H1 (cell line): ENCODE data around the gene PGPEP1. TPM values are rescaled to one million over a fixed set of nuclear protein-coding genes. Genes with fewer than 3 reads are reported as not detected.

Experiments
- EP300 ChIP-seq, 2 experiments: IDR thresholded peaks; 1 replicate in 1 of 2; 2 replicates in 1 of 2; pipeline ENCODE4 v1.6.1; 2011 to 2012; ENCODE audit warnings: low read depth in 2 of 2, low read length in 2 of 2, mild to moderate bottlenecking in 2 of 2, borderline replicate concordance in 1 of 2, inconsistent platforms in 1 of 2, moderate library complexity in 1 of 2
- FOSL1 ChIP-seq: IDR thresholded peaks from 2 replicates; pipeline ENCODE4 v1.6.1; 2011; ENCODE audit warnings: mild to moderate bottlenecking, low read depth, low read length, moderate library complexity; ENCODE audit not compliant: insufficient read depth
- HDAC2 ChIP-seq, 2 experiments: fragments of 300-600 bp in 1 of 2; sonication (generic) in 1 of 2; IDR thresholded peaks; 2 replicates each; pipeline ENCODE4 v1.6.1; 2011 to 2012; ENCODE audit warnings: low read depth in 2 of 2, low read length in 2 of 2, mild to moderate bottlenecking in 2 of 2, moderate library complexity in 2 of 2, borderline replicate concordance in 1 of 2, inconsistent platforms in 1 of 2
- HDAC6 ChIP-seq: IDR thresholded peaks from one replicate; pipeline ENCODE4 v1.7.1; 2012; ENCODE audit warnings: low read depth, mild to moderate bottlenecking, inconsistent platforms, low read length, moderate library complexity
- KDM4A ChIP-seq: IDR thresholded peaks from one replicate; pipeline ENCODE4 v1.7.1; 2012; ENCODE audit warnings: low read depth, mild to moderate bottlenecking, moderate library complexity, low read length, inconsistent platforms; ENCODE audit not compliant: severe bottlenecking
- SAP30 ChIP-seq: fragments of 300-600 bp; sonication (generic); IDR thresholded peaks from 2 replicates; pipeline ENCODE4 v1.7.1; 2012; ENCODE audit warnings: low read length, moderate library complexity, mild to moderate bottlenecking, inconsistent platforms; ENCODE audit not compliant: insufficient read depth, insufficient replicate concordance
- SUZ12 ChIP-seq: fragments of 200-600 bp; sonication (generic); IDR thresholded peaks from 2 replicates; pipeline ENCODE4 v1.6.1; 2012; ENCODE audit warnings: mild to moderate bottlenecking, inconsistent platforms, low read length, moderate library complexity, mixed read lengths
- TBP ChIP-seq: IDR thresholded peaks from 2 replicates; pipeline ENCODE4 v1.6.1; 2011; ENCODE audit warnings: low read depth, low read length, improper control_type of control experiment
- polyA plus RNA-seq, 7 experiments: library from polyadenylated mRNA; depleted of rRNA in 3 of 7; stranded (reverse) in 5 of 7; unstranded in 2 of 7; fragments of >200 nt in 5 of 7; fragments of 200-250 nt in 2 of 7; gene quantifications; 1 replicate in 5 of 7; 2 replicates in 1 of 7; 4 replicates in 1 of 7; pipeline versions ENCODE4 v1.2.1 to v1.2.3, GENCODE V29; 2011 to 2013; ENCODE audit warnings: missing spikeins in 2 of 7, mixed read lengths in 2 of 7
- total RNA-seq: library from RNA; stranded (reverse); fragmentation: NEBNext Ultra II Directional; extraction: Animal tissue kit (Norgen Biotek cat#: 25700); gene quantifications from 2 replicates; pipeline ENCODE4 v1.2.1, GENCODE V29; 2021
- TF ChIP-seq, protein P1 (sequence below): IDR thresholded peaks from 2 replicates; pipeline ENCODE4 v1.6.1; 2012; ENCODE audit warnings: low read length, inconsistent platforms

PGPEP1 gene
- total and polyA plus RNA-seq, 2 of the 8 experiments (the other 6 are each of a cell fraction or from before 2014, with no cell fraction given) = 17.0 to 33.4 TPM

GRCh38 chr19:18340190-18340989 lies at the start of gene PGPEP1 (continued):
- TF ChIP-seq HDAC2 (IDR thresholded peaks at IDR 0.05; ENCODE audit: borderline replicate concordance in 1 of 2, low read depth in 2 of 2, low read length in 2 of 2) = peak in 1 of 2 experiments; percentile 99; a peak in 1 of 4 replicates
- TF ChIP-seq HDAC6 = no peak
- TF ChIP-seq KDM4A = peak; percentile 46
- peak; percentile 43; the same call in 1 of the 2 replicates for TF ChIP-seq TBP
- TF ChIP-seq SUZ12 = no peak
- TF ChIP-seq, protein P1, sequence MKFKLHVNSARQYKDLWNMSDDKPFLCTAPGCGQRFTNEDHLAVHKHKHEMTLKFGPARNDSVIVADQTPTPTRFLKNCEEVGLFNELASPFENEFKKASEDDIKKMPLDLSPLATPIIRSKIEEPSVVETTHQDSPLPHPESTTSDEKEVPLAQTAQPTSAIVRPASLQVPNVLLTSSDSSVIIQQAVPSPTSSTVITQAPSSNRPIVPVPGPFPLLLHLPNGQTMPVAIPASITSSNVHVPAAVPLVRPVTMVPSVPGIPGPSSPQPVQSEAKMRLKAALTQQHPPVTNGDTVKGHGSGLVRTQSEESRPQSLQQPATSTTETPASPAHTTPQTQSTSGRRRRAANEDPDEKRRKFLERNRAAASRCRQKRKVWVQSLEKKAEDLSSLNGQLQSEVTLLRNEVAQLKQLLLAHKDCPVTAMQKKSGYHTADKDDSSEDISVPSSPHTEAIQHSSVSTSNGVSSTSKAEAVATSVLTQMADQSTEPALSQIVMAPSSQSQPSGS = 0 out of 2 replicates have a peak, but pooled peaks have one; percentile 27
- TF ChIP-seq SAP30 = no peak
- no peak for TF ChIP-seq EP300 (IDR thresholded peaks at IDR 0.05; ENCODE audit: borderline replicate concordance in 1 of 2, low read depth in 2 of 2, low read length in 2 of 2)
- no peak for TF ChIP-seq FOSL1
